Effector memory CD8-positive, alpha-beta T cell (primary cell): ENCODE data around the gene AARSD1.
"Not testable (repeated sequence)": the region's sequence is repeated elsewhere in the genome, so short reads cannot be mapped to it uniquely, and the experiment has no call there.

Experiments
- ATAC-seq: fragments of 150-1000 bp; cut with Tn5 transposase; replicated peaks from 2 replicates; pipeline ENCODE4 v1.10.0; 2021; ENCODE audit warnings: mild to moderate bottlenecking, moderate library complexity
- DNase-seq, 3 experiments: peaks; one replicate each; pipeline ENCODE4 v3.0.0; 2021
- H3K27ac Mint-ChIP-seq, 2 donors: one replicate each; pipeline ENCODE4 v1.8.0; 2022; ENCODE audit warnings: mild to moderate bottlenecking in 2 of 2, mixed read lengths in 2 of 2, moderate library complexity in 2 of 2
- H3K27me3 Mint-ChIP-seq, 2 donors: one replicate each; pipeline ENCODE4 v1.8.0; 2022; ENCODE audit warnings: mixed read lengths in 2 of 2
- H3K36me3 Mint-ChIP-seq: one replicate; pipeline ENCODE4 v1.8.0; 2022; ENCODE audit warnings: mild to moderate bottlenecking, moderate library complexity, mixed read lengths; ENCODE audit not compliant: insufficient read depth
- H3K4me1 Mint-ChIP-seq, 2 donors: one replicate each; pipeline ENCODE4 v1.8.0; 2022; ENCODE audit warnings: low read depth in 2 of 2, mixed read lengths in 2 of 2
- H3K4me3 Mint-ChIP-seq, 2 donors: one replicate each; pipeline ENCODE4 v1.8.0; 2022; ENCODE audit warnings: mild to moderate bottlenecking in 2 of 2, mixed read lengths in 2 of 2, moderate library complexity in 2 of 2
- H3K9me3 Mint-ChIP-seq, 2 donors: one replicate each; pipeline ENCODE4 v1.8.0; 2022; ENCODE audit warnings: mixed read lengths in 2 of 2

Gene AARSD1

DNA sequence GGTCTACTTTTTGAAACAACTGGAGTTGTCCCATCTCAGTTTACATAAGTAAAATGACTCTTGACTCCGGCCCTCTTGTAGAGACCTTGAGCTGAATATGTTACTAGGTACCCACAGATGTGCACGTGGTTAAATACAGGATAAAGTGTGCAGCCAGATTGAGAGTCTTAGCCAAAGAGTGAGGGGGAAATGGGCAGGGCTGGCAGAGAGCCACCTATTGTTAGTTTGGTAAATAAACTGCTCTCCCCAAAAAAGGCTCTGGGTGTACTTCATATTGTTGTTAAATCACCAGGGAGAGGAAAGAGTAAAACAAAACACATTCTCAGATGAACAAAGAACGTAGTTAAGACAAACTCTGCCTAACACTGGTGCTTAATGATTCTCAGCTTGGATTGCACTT is 43.3 kb downstream of the AARSD1 start:
- H3K27me3 Mint-ChIP-seq: peaks cover 33 to 35% of the 10 kb centered on the region in 2 donors
- H3K9me3 Mint-ChIP-seq: no peaks in the 10 kb centered on the region
- H3K4me3 Mint-ChIP-seq: no peak overlapping the region
- no peak overlapping the region for H3K27ac Mint-ChIP-seq
- H3K36me3 Mint-ChIP-seq: no peaks in the 10 kb centered on the region
- H3K4me1 Mint-ChIP-seq: no peaks in the 10 kb centered on the region
- DNase-seq: no peak
- no peak for ATAC-seq

DNA sequence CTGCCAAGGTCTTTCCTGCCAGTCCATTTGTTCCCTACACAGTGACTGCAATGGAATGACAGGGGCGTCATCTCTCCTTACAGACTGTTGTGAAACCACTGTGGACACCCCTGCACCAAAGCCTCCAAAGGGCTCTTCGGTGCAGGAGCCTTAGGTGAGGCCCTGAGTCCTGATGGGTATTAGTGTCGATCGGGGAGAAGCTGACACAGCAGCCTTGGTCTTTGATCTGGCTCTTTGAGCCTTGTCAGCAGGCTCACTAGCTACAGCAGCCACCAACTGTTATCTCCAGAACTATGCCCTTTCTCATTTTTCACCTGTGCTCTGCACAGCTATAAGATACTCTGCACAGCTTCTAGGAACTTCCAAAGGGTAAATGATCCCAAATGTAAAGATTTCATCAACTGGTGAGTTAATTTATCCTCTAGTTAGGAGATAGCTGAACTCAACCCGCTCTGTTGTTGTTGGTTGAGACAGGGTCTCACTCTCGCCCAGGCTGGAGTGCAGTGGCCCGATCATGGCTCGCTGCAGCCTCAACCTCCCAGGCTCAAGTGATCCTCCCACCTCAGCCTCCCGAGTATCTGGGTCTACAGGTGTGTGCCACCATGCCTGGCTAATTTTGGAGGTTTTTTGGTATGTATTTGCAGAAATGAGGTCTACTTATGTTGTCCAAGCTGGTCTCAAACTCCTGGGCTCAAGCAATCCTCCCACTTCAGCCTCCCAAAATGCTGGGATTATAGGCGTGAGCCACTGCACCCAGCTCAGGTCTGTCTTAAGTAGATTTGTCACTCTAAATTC is 44.0 kb downstream of the AARSD1 start:
- Mint-ChIP-seq H3K9me3 (no peaks in the 10 kb centered on the region), H3K4me3 (no peak overlapping the region), H3K27ac (no peak overlapping the region), H3K36me3 (no peaks in the 10 kb centered on the region), H3K4me1 (no peaks in the 10 kb centered on the region), H3K27me3 (peaks cover 33 to 35% of the 10 kb centered on the region in 2 donors)
- DNase-seq (no peak), ATAC-seq (no peak)

DNA sequence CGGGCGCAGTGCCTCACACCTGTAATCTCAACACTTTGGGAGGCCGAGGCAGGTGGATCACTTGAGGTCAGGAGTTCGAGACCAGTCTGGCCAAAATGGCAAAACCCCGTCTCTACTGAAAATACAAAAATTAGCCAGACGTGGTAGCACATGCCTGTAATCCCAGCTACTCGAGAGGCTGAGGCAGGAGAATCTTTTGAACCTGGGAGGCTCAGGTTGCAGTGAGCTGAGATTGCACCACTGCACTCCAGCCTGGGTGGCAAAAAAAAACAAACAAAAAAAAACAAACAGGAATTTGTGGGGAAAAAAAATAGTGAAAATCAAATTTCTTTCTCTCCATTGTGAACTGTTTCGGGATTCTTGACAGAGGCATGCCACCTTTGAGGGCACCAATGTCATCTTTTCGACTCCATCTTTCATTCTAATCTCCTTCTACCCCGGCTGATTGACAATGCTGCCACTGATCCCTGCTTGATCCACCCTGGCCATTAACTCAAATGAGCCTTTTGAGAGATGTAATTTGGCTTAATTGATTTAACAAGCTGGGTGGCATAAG is 44.7 kb downstream of the AARSD1 start:
- H3K27me3 Mint-ChIP-seq: peaks cover 33 to 35% of the 10 kb centered on the region in 2 donors
- not testable (repeated sequence) for H3K27ac Mint-ChIP-seq, ATAC-seq

DNA sequence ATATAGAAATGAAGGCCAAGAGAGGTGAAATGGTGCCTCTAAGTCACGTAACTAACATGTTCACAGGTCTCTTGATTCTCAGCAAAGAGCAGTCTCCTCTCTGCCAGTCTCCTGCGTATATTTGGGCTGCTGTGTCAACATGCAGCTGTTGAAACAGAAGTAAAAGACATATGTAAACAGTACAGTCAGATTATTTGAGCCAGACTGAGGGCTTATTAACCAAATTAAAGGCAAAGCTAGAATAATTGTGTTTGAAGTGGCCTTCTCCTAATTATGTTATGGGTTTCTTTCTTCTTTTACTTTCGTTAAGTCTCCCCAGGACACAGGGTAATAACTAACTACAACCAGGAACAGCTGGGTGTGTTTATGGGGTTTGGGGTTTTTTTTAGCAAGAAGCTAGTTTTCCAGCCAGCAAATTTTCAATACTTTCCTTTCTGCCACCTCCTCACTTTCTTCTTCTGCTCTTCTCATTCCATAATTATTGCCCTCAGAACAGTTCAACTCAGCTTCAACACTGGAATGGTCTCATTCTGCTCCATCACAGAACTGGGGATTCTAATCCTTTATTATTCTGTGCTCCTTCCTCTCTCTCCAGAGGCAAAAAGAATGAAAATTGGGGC is 45.2 kb downstream of the AARSD1 start:
- H3K4me3 Mint-ChIP-seq: no peak overlapping the region
- ATAC-seq: no peak
- peaks cover 33 to 35% of the 10 kb centered on the region in 2 donors for H3K27me3 Mint-ChIP-seq
- H3K9me3 Mint-ChIP-seq: no peaks in the 10 kb centered on the region
- H3K27ac Mint-ChIP-seq: no peak overlapping the region
- no peak for DNase-seq
- no peaks in the 10 kb centered on the region for H3K4me1 Mint-ChIP-seq
- H3K36me3 Mint-ChIP-seq: no peaks in the 10 kb centered on the region

More for the DNA sequence above, 44.7 kb downstream of the AARSD1 start:
- H3K36me3 Mint-ChIP-seq, DNase-seq, H3K4me3 Mint-ChIP-seq, H3K4me1 Mint-ChIP-seq, H3K9me3 Mint-ChIP-seq: not testable (repeated sequence)

DNA sequence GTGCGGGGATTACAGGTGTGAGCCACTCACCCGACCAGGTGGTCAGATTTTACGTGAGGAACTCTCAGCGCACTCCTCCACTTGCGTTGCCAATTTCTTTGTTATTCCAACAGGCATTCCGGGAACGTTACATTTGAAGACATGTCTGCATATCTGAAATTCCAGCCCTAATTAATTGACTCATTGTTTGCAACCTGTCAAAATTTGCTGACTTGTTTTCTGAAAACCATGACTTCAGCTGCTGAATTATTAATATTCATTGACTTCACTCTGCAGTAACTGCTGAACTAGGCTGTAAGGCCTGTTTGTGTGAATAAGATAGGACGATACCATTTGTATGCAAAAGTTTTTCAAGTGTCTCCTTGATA is 47.0 kb downstream of the AARSD1 start:
- DNase-seq: no peak
- no peaks in the 10 kb centered on the region for H3K4me1 Mint-ChIP-seq
- no peak overlapping the region for H3K27ac Mint-ChIP-seq
- H3K27me3 Mint-ChIP-seq: peaks cover 23 to 32% of the 10 kb centered on the region in 2 donors
- H3K36me3 Mint-ChIP-seq: no peaks in the 10 kb centered on the region
- no peak overlapping the region for H3K4me3 Mint-ChIP-seq
- no peaks in the 10 kb centered on the region for H3K9me3 Mint-ChIP-seq
- no peak for ATAC-seq

DNA sequence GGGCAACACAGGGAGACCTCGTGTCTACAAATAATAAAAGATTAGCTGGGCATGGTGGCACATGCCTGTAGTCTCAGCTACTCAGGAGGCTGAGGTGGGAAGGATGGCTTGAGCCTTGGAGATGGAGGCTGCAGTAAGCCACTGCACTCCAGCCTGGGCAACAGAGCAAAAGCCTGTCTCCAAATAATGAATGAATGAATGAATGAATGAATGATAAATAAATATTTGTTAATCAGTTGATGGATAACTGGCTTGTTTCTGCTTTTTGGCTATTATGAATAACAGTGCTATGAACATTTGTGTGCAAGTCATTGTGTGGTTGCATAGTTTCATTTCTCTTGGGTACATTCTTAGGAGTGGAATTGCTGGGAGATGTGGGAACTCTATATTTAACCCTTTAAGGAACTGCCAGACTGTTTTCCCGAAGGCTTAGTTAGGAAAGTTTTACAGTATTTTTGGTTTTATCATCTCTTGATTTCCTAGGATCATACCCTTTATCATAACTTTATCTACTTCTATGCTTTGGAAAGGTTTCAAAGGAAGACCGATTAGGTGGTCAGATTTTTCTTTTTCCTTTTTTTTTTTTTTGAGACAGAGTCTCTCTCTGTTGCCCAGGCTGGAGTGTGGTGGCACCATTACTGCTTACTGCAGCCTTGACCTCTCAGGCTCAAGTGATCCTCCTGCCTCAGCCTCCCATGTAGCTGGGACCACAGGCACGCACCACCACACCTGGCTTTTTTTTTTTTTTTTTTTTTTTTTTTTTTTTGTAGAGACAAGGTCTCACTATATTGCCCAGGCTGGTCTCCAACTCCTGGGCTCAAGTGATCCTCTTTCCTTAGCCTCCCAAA is 47.6 kb downstream of the AARSD1 start:
- peaks cover 21 to 37% of the 10 kb centered on the region in 2 donors for H3K27me3 Mint-ChIP-seq
- not testable (repeated sequence) for H3K4me3 Mint-ChIP-seq, H3K9me3 Mint-ChIP-seq, DNase-seq, H3K4me1 Mint-ChIP-seq, H3K36me3 Mint-ChIP-seq, H3K27ac Mint-ChIP-seq, ATAC-seq

DNA sequence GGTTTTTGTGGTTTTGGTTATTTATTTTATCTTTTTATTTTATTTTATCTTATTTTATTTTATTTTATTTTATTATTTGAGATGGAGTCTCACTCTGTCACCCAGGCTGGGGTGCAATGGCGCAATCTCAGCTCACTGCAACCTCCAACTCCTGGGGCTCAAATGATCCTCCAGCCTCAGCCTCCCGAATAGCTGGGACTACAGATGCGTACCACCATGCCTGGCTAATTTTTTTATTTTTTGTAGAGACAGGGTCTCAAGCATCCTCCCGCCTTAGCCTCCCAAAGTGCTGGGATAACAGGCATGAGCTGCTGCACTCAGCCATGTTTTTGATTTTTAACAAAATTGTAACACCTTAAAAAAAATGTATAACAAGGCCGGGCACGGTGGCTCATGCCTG is 49.0 kb downstream of the AARSD1 start:
- not testable (repeated sequence) for ATAC-seq, H3K9me3 Mint-ChIP-seq, DNase-seq, H3K4me1 Mint-ChIP-seq, H3K4me3 Mint-ChIP-seq, H3K27ac Mint-ChIP-seq, H3K36me3 Mint-ChIP-seq
- H3K27me3 Mint-ChIP-seq: peaks cover 35 to 39% of the 10 kb centered on the region in 2 donors

DNA sequence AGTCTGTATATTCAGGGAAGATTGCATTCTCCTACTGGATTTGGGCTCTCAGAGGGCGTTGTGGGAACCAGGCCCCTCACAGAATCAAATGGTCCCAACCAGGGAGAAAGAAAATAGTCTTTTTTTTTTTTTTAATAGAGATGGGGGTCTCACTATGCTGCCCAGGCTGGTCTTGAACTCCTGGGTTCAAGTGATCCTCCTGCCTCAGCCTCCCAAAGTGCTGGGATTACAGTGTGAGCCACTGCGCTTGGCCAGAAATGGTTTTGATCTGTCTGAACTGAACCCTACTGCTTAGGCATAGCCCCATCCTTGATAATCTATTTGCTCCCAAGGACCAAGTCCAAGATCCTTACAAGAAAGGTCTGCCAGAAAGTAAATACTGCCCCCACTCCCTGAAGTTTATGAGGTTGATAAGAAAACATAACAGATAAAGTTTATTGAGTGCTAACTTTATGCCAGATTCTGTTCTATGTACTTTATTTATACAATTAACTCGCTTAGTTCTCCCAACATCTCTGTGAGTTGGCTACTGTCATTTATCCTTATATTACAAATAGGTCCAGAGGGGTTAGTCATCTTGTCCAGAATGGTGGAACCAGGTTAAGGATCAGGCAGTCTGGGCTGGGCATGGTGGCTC is 50.2 kb downstream of the AARSD1 start:
- Mint-ChIP-seq H3K36me3 (no peaks in the 10 kb centered on the region), H3K4me3 (no peak overlapping the region), H3K27ac (no peak overlapping the region), H3K9me3 (no peaks in the 10 kb centered on the region), H3K27me3 (peaks cover 35 to 39% of the 10 kb centered on the region in 2 donors), H3K4me1 (no peaks in the 10 kb centered on the region)
- DNase-seq (no peak), ATAC-seq (no peak)

DNA sequence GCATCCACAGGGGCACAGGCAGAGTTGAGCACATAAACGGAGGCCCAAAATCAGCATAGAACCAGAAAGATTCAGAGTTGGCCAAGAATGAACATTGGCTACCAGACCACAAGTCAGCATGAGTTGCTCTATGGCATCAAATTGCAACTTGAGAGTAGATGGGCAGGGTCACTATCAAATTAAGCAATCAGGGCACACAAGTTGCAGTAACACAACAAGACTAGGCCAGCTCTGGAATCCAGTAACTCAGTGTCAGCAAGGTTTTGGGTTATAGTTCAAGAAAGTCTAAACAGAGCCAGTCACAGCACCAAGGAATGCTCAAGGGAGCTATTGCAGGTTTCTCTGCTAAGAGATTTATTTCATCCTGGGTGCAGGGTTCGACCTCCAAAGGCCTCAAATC is 50.7 kb downstream of the AARSD1 start:
- peaks cover 35 to 40% of the 10 kb centered on the region in 2 donors for H3K27me3 Mint-ChIP-seq
- H3K4me3 Mint-ChIP-seq: no peak overlapping the region
- H3K4me1 Mint-ChIP-seq: no peaks in the 10 kb centered on the region
- ATAC-seq (no peak), DNase-seq (no peak)
- no peaks in the 10 kb centered on the region for H3K9me3 Mint-ChIP-seq
- H3K27ac Mint-ChIP-seq: no peak overlapping the region
- no peaks in the 10 kb centered on the region for H3K36me3 Mint-ChIP-seq

DNA sequence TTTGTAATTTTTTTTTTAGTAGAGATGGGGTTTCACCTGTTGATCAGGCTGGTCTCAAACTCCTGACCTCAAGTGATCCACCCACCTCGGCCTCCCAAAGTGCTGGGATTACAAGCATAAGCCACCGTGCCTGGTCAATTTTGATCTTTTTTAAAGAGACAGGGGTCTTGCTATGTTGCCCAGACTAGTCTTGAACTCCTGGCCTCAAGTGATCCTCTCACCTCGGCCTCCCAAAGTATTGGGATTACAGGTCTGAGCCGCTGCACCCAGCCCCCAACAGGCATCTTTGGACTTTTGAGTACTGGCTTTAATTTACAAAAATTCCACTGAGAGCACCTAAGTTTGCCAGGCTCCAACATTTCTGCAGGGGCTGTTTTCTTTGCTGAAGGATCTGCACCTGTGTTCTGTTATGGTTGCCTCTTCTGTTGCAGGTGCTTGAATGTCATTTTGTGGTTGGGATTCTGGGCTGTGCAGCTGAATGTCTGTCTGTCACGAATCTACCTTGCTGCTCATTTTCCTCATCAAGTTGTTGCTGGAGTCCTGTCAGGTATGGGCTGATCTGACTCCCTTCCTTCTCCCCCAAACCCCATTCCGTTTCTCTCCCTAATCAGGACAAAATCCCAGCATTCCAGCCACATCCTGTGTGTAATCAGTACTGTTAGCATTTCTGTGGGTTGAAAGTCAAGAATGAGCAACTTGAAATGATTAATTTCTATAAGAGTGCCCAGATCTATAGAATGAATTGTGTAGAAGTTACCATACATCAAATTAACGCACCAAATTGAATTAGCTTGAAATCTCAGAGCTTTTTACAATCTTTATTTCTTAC is 55.2 kb downstream of the AARSD1 start:
- Mint-ChIP-seq H3K27me3 (peaks cover 29 to 69% of the 10 kb centered on the region in 2 donors), H3K27ac (no peak overlapping the region), H3K4me3 (no peak overlapping the region), H3K9me3 (no peaks in the 10 kb centered on the region), H3K4me1 (no peaks in the 10 kb centered on the region), H3K36me3 (no peaks in the 10 kb centered on the region)
- DNase-seq (no peak), ATAC-seq (no peak)

DNA sequence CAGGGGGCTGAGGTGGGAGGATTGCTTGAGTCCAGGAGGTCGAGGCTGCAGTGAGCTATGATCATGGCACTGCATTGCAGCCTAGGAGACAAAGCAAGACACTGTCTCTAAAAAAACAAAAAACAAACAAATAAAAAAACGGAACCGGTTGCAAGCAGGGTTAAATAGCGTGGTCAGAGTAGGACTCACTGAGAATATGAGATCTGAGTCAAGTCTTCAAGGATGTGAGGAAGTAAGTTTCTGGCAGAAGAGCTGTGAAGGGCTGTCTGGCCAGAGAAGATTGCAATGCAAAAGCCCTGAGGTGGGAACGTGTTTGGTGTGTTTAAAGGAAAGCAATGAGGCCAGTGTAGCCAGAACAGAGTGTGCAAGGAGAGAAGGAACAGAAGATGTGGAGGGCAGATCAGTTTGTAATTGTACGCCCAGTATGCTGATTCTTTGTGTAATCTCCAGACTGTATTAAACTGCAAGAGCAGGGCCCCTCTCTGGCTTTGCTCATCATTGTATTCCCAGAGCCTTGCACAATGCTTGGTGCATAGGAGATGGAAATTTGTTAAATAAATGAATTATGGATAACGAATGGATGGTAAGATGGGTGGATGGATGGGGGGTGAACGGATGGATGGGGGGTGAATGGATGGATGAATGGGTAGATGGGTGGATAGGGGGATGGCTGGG is 57.3 kb downstream of the AARSD1 start:
- no peaks in the 10 kb centered on the region for H3K4me1 Mint-ChIP-seq
- DNase-seq (no peak), ATAC-seq (no peak)
- H3K27me3 Mint-ChIP-seq: peaks cover 32 to 80% of the 10 kb centered on the region in 2 donors
- no peaks in the 10 kb centered on the region for H3K9me3 Mint-ChIP-seq
- H3K36me3 Mint-ChIP-seq: no peaks in the 10 kb centered on the region
- no peak overlapping the region for H3K27ac Mint-ChIP-seq
- H3K4me3 Mint-ChIP-seq: no peak overlapping the region

DNA sequence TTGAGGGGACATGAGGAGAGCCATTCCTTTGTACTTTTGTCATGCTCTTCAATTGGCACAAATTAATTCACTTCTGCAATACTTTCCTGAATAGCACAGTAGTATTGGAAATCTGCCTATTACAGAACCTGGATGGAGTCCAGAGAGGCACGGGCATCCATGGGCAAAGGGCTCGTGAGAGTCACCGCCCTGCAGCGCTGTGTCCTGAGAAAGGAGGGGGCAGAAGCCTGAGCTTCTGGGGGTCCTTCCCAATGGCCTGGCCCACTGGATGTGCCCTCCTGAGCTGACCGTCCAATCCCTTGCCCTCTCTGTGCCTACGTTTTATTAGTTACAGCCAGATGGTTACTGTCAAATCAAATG is 60.2 kb downstream of the AARSD1 start:
- no peaks in the 10 kb centered on the region for H3K36me3 Mint-ChIP-seq
- DNase-seq (no peak), ATAC-seq (no peak)
- H3K27ac Mint-ChIP-seq: no peak overlapping the region
- no peak overlapping the region for H3K4me3 Mint-ChIP-seq
- no peaks in the 10 kb centered on the region for H3K4me1 Mint-ChIP-seq
- peaks cover 14 to 77% of the 10 kb centered on the region in 2 donors for H3K27me3 Mint-ChIP-seq
- no peaks in the 10 kb centered on the region for H3K9me3 Mint-ChIP-seq
